KOPT-K1 (cell line): ENCODE measurements around the gene EFCAB6.

ENCODE experiments used
- H3K27ac ChIP-seq: fragments of 200-600 bp; sonication (generic); 2 replicates; pipeline ENCODE4 v1.5.1; 2016; ENCODE audit warnings: antibody characterized with exemption, mild to moderate bottlenecking, low read depth, low read length; ENCODE audit not compliant: poor library complexity, severe bottlenecking
- H3K36me3 ChIP-seq: fragments of 200-600 bp; sonication (generic); 2 replicates; pipeline ENCODE4 v1.5.1; 2017; ENCODE audit warnings: antibody characterized with exemption, mild to moderate bottlenecking, low read length, moderate library complexity; ENCODE audit not compliant: insufficient read depth
- H3K9me3 ChIP-seq: fragments of 200-600 bp; sonication (generic); 2 replicates; pipeline ENCODE4 v1.5.1; 2017; ENCODE audit warnings: antibody characterized with exemption, low read length, mild to moderate bottlenecking; ENCODE audit not compliant: insufficient read depth, poor library complexity, severe bottlenecking

EFCAB6 gene

DNA sequence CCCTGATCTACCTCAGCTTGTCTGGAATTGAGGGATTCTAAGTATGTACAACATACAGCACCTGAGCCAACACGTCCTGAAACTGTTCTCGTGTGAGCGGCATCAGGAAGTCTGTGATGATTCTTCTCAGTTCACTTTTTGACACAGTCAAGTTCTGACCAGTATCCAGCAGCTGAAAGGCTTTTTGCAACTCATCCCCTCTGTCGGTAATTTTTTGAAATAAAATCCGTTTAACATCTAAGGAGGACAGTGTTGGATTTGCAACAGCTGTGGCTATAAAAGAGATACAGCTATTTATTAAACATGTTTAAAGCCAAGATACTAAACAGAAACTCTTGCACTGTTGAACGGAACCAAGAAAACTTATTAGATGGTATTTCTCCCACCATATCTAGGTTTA is 39.3 kb downstream of the EFCAB6 start:
- no peaks in the 10 kb centered on the region for H3K9me3 ChIP-seq
- no peak overlapping the region for H3K27ac ChIP-seq
- H3K36me3 ChIP-seq: no peaks in the 10 kb centered on the region

DNA sequence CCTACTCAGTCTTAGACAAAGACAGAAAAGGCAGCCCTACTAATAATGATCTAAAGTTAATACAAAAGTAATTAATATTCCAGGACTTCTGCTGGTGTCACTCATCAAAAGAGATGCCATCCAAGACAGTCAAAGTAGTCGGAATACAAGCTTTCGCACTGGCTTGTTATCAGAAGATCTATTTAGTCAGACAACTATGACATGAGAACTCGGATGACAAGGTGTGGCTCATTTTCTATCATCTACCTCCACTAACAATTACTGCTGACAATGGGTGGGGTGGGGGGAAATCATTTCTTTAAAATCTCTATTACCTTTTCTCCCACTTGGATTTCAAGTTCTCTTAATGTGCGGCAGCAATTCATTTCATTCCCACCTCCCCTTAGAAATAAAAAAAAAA is 56.7 kb downstream of the EFCAB6 start:
- Histone ChIP-seq H3K27ac (no peak overlapping the region), H3K9me3 (no peaks in the 10 kb centered on the region), H3K36me3 (no peaks in the 10 kb centered on the region)

DNA sequence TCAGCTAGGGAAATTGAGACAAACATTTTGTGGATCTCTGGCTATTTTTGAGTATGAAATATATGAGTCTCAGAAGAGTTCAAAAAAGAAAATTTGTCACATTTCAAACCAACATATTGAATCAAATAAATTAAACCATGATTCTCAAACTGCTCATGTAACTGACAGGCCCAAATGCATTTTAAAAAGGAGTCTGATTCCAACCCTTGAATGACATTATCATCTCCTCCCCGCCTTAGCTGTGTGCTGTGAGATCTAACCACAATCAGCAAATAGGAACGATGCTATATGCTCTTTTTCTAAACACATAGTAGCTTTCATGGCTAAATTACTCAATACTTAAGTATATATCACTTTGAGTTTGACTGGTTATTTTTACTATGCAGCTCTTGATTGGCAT is 57.1 kb downstream of the EFCAB6 start:
- H3K27ac ChIP-seq: no peak overlapping the region
- H3K36me3 ChIP-seq: no peaks in the 10 kb centered on the region
- H3K9me3 ChIP-seq: no peaks in the 10 kb centered on the region

DNA sequence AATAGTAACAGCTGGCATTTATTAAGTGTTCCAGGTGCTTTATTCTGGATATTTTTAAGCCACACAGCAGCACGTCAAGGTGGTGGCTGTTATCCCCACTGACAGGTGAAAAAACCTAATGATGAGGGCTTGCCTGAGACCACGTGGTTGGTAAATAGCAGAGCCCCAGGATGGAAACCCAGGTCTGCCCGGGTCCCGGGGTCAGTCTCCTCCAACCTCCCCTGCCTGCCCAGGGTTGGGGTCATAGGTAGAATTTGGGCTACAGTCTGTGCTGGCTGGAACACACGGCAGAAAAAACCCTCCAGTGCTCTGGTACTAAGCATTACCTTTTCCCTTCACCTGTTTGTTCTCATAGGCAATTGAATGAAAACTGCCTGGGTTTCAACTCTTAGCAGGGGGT is 57.9 kb downstream of the EFCAB6 start:
- Histone ChIP-seq H3K36me3 (no peaks in the 10 kb centered on the region), H3K9me3 (no peaks in the 10 kb centered on the region), H3K27ac (no peak overlapping the region)

DNA sequence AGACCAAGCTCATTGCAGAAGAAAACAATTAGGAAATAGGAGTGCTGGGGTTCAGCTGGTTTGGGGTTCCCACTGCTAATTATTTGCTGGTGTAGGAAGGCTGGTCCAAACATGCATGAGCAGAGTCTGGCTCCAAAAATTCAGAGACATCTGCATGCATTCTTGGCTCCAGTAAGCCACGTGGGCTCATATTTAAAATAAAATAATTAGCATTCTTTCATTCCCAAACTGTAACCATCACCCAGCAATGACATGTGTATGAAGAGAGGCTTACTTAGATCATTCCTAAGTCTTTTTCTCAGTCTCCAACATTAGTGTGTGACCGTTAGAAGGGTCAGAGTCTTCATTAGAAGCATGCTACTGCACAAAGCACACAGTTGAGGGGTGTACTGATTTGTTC is 58.4 kb downstream of the EFCAB6 start:
- Histone ChIP-seq H3K27ac (no peak overlapping the region), H3K36me3 (no peaks in the 10 kb centered on the region), H3K9me3 (no peaks in the 10 kb centered on the region)

DNA sequence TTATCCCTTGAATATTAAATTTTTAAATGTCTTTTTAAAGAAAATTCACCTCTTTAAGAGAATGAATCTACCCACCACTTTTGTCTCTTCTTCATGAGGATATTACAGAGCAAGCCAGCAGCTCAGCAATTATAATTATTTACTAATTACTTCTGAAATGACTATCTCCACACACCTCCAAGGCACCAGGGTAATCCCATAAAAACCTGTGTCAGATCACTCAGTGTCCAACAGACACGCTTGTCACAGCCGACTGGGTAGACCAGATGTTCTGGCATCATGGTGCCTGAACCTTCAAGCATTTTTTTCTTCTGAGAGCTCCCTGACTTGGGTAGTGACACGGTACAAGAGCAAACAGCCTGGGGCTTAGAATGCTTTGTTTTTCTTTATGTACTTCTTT is 61.4 kb downstream of the EFCAB6 start:
- no peaks in the 10 kb centered on the region for H3K9me3 ChIP-seq
- no peak overlapping the region for H3K27ac ChIP-seq
- no peaks in the 10 kb centered on the region for H3K36me3 ChIP-seq

DNA sequence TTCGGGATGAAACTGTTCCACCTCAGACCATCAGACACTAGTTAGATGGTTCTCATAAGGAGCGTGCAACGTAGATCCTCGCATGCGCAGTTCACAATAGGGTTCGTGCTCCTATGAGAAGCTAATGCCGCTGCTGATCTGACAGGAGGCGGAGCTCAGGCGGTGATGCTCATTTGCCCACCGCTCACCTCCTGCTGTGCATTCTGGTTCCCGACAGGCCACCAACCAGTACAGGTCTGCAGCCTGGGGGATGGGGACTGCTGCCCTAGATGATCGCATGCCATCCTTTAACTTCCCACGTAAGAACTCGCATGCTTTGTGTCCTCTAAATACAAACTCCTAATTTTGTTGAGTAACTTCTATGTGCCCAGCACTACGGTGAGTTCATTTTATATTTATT is 62.6 kb downstream of the EFCAB6 start:
- H3K9me3 ChIP-seq: no peaks in the 10 kb centered on the region
- H3K27ac ChIP-seq: no peak overlapping the region
- no peaks in the 10 kb centered on the region for H3K36me3 ChIP-seq

DNA sequence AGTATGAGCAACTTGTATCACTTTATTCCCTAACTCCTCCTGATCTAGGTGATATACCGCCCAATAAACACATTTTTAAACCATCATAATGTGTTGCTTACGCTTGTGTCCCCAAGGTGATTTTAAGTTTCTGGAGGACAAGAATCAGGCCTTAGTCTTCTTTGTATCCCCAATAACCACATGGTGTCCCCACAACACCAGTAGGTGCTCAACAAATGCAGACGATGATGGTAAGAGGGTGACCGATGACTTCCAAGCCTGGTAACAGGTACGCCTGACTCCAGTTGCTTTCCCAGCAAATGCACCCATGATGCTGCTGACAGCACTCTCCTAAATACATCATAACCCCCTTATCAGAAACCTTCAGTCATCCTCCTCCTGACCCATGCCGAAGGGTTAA is 64.2 kb downstream of the EFCAB6 start:
- Histone ChIP-seq H3K36me3 (no peaks in the 10 kb centered on the region), H3K27ac (no peak overlapping the region), H3K9me3 (no peaks in the 10 kb centered on the region)

DNA sequence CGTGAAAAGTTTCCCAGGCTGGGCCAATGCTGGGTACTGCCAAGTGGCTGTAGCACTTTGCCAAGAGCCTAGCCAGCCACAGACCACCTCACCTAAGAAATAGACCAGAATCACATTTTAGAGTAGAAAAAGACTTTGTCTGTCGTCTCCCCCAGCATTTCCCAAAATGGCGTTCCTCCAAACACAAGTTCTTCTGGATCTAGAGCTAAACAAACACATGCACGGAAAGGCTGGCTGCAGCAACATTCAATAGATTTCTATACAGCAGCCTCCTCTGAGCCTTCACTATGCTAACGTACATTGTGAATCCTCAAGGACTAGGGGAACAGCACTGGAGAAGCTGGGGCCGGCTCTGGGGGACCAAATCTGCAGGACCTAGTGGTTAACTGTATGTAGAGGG is 65.0 kb downstream of the EFCAB6 start:
- H3K9me3 ChIP-seq: no peaks in the 10 kb centered on the region
- no peak overlapping the region for H3K27ac ChIP-seq
- no peaks in the 10 kb centered on the region for H3K36me3 ChIP-seq

DNA sequence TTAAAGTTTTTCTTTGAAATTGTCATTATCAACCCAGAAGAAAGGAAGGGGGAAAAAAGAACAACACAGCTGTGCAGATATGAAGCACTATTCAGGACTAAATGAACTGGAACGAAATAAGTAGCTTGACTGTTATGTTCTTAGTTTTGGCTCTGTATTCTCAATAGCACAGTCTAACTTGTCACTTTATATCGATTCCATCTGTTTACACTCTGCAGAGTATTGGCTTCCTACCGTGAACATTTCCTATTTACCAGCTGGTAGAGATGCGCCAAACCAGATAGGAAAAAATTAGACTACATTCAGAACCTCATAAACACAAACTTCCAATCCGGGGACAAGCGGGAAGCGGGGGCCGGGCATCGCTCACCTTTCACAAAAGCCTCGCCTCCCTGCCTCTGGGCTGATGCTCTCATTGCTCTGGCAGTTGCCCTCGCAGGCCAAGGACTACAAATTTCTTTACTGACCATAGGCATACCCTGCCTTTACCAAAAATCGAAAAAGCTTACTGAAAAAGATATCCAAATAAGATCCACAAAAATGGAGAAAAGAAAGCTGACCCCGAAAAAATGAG is 66.2 kb downstream of the EFCAB6 start:
- Histone ChIP-seq H3K36me3 (no peaks in the 10 kb centered on the region), H3K27ac (no peak overlapping the region), H3K9me3 (no peaks in the 10 kb centered on the region)

DNA sequence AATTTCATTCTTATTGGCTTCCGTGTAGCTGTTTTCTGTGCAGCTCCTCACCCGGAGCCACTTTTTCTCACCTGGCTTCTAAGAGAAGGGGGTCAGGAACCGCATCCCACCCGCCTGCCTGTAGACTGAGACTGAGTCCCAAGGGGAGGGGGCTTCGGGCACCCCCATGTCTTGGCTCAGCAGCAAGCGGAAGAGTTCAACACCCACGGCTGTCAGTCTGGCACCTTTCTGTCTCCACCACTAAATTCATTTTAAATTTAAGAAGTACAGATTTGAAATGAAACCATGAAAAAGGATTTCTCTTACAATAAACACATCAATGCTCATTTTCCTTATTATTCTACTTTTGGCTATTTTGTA is 66.7 kb downstream of the EFCAB6 start:
- Histone ChIP-seq H3K27ac (no peak overlapping the region), H3K36me3 (no peaks in the 10 kb centered on the region), H3K9me3 (no peaks in the 10 kb centered on the region)

DNA sequence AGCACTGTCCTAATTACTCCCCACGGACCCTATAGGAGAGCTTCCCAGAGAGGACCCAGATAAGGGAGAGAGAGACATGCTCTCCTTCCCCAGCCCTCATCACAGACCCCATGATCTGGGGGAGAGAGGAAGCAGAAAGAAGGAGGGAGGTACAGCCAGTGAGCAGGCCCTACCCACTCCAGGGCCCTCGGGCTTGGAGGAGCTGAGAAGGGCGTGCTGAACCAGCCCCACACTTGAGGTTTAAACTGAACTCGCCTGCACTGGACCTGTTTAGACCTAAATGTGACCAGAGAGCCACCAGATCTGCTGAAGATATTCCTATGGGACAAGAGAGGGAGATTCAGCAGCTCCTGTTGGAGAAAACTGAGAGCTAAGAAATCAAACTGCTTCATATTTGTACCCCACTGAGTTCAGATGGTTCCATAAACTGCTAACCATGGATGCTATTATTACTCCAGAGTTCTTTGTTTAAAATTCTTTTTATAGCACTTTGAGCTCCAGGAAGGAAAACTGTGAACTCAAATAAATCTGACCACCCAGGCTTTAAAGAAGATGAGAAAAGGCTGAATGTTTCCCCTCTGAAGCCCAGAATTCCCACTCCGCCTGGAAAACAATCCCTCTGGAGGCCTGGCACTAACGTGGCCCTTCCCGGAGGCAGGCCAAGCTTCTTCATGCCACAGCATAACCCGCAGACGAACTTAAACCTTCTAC is 67.2 kb downstream of the EFCAB6 start:
- no peak overlapping the region for H3K27ac ChIP-seq
- no peaks in the 10 kb centered on the region for H3K9me3 ChIP-seq
- no peaks in the 10 kb centered on the region for H3K36me3 ChIP-seq

DNA sequence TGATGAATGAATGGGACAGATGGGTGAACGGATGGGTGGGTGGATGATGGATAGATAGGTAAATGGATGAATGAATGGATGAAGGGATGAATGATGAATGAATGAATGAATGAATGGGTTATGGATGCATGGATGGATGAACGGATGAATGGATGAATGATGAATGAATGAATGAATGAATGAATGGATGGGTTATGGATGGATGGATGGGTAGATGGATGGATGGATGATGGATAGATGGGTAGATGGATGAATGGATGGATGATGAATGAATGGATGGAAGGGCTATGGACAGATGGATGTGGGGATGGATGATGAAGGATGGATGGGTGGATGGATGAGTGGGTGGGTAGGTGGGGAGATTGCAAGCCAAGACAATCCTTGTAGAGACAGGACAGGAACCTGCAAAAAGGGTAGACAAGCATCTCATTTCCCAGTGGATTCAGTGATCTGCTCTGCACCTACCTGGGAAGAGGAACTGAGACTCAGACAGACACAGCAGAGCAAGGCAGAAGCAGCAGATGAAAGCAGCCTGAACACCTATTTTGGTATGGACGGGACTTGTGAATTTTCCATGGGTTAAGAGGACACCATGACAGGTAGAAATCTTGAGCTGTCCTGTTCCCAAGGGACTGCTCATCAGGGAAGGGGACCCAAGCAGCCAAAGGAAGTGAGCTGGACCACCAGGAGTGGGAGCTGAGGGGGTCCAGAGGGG is 68.0 kb downstream of the EFCAB6 start:
- Histone ChIP-seq H3K27ac (no peak overlapping the region), H3K9me3 (no peaks in the 10 kb centered on the region), H3K36me3 (no peaks in the 10 kb centered on the region)

DNA sequence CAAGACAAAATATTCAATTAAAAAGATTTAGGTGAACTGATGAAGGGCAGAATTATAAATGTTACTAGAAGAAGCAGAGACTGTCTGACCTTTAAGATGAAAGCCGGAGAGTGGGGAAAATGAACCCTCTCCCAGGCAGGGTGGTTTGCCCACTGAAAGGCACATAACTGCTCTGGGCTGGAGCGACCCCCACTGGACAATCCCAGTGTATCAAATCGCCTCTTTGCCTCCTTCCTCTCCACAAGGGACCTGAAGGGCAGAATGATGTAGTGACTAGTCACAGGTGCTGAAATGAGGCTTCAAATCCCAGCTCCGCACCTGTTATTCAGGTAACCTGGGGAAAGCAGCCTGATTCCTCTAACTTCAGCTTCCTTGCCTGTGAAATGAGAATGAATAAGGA is 69.0 kb downstream of the EFCAB6 start:
- Histone ChIP-seq H3K9me3 (no peaks in the 10 kb centered on the region), H3K27ac (no peak overlapping the region), H3K36me3 (no peaks in the 10 kb centered on the region)

DNA sequence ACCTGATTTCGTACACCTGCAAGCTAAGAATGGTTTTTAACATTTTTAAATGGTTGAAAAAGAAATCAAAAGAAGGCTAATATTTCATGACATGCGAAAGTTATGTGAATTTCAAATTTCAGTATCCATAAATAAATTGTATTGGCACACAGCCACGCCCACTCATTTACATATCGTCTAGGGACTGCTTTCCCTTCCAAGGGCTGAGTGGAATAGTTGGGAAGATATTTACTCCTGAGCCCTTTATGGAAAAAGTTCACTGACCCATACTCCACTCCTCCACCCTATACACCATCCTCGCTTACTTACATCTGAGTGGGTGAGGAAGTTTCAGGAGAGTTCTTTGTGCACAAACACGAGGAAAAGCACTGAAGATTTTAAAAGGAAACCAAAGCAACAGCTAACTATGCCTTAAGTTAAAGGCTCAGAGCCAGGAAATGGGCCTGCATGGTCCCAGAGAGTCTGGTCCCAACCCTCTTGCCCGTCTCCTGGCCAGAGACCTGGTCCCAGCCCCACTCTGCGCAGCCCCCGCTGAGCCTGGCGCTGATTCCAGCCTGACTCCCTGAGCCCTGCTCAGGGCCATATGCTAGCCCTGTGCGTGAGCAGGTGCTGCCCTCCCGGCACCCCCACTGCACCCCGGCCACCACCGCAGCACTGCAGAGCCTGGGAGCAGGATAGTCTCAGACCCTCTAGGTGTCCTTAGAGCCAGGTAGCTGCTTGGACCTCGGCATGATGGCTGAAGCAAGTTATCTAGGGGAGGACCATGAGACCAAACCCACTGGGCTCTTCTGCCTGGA is 69.8 kb downstream of the EFCAB6 start:
- H3K9me3 ChIP-seq: no peaks in the 10 kb centered on the region
- no peaks in the 10 kb centered on the region for H3K36me3 ChIP-seq
- H3K27ac ChIP-seq: no peak overlapping the region
